GM13977 (cell line): ENCODE measurements around the gene COL5A1.

Experiments
- DNase-seq: peaks from one replicate; pipeline ENCODE4 v3.0.0; 2012; ENCODE audit warnings: low spot score
- in situ Hi-C: fragments of 300-500 bp; cut with MboI; formaldehyde crosslinking; loops from one replicate; pipeline ENCODE4 v1.12.0; 2022; ENCODE audit warnings: low sequenced_read_pairs, low pct_unique_long_range_greater_than_20kb, mixed read lengths, inconsistent platforms; ENCODE audit not compliant: unreplicated experiment
- TF ChIP-seq, protein P1 (sequence below): IDR thresholded peaks from 2 replicates; pipeline ENCODE4 v1.5.1; 2012; ENCODE audit warnings: mild to moderate bottlenecking, control low read depth; ENCODE audit not compliant: insufficient read depth; ENCODE audit errors: extremely low read depth, missing control alignments

COL5A1 gene

DNA sequence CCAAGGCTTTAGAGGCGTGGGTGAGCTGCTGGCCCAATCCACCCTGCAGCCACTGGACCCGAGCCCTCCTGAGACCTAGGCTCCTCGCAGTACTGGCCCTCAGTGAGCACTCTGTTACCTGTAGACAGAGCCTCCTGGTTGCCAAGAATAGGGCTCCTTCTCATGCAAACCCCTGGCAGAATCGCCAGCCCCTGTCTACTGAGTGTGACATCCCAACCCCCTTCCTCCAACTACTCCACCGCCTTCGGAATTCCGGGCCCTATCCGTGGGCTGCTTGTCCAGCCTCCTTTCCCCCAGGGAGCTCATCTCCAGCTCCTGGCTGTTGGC lies 23.8 kb upstream of the COL5A1 start:
- in situ Hi-C loops: no loop called here
- TF ChIP-seq, protein P1, sequence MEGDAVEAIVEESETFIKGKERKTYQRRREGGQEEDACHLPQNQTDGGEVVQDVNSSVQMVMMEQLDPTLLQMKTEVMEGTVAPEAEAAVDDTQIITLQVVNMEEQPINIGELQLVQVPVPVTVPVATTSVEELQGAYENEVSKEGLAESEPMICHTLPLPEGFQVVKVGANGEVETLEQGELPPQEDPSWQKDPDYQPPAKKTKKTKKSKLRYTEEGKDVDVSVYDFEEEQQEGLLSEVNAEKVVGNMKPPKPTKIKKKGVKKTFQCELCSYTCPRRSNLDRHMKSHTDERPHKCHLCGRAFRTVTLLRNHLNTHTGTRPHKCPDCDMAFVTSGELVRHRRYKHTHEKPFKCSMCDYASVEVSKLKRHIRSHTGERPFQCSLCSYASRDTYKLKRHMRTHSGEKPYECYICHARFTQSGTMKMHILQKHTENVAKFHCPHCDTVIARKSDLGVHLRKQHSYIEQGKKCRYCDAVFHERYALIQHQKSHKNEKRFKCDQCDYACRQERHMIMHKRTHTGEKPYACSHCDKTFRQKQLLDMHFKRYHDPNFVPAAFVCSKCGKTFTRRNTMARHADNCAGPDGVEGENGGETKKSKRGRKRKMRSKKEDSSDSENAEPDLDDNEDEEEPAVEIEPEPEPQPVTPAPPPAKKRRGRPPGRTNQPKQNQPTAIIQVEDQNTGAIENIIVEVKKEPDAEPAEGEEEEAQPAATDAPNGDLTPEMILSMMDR: no peak
- no peak for DNase-seq

DNA sequence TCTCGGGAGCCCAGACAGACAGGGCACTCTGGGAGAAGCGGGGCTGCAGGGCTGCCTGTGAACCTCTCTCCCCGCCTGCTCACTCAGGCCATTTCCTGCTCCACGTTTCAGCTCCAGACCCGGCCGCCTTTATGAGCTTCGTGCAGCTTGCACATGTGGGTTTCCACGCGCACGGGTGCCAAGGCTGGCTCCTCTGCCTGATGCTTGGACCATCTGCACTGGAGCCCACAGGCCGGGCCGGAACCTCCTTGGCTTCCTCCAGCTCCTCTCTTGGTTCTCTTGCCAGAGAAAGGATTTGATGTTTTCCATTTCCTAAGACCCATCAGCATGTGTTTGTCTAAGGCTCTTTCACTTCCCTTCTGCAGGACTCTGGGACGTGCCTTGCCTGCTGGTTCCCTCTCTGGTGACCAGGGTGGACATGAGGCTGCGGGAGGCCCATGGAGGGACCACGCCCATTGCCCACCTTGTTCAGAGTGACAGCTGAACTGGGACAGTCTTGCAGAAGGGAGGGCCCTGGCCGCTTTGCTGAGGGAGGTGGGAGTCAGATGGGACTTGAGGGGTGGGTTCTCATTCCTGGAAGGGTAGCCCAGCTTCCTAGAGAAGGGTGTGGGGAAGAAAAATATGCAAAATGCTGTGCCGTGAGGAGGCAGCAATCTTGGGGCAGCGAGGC lies 23.3 kb upstream of the COL5A1 start:
- DNase-seq: no peak
- in situ Hi-C loops: no loop called here
- TF ChIP-seq, protein P1: no peak

DNA sequence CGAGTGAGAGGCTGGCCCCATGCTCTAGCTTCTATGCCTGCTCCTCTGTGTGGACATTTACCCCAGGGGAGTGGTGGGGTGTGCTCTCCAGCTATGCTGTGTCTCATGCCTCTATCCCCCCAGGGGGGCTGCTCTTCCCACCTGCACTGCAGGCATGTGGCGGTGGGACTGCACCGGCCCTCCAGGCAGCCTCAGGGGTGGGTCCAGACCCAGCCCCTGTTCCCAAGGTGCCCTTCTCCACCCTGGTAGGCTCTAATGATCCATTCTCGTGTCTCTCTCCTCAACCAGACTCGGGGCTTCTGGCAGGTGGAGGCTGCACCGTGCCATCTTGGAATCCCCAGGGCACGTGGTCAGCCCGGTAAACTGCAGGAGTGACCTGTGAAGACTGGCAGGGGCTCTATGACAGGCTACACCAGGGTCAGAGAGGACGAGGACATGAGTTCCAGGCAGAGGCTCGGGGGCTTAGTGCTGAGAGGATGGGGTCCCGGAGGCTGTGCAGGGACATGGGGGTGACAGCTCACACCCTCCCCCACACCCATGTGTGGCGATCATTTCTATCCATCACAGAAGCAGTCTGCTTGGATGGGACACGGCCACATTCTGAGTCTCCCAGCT lies 22.7 kb upstream of the COL5A1 start:
- in situ Hi-C loops: no loop called here
- no peak for DNase-seq
- TF ChIP-seq, protein P1: no peak

DNA sequence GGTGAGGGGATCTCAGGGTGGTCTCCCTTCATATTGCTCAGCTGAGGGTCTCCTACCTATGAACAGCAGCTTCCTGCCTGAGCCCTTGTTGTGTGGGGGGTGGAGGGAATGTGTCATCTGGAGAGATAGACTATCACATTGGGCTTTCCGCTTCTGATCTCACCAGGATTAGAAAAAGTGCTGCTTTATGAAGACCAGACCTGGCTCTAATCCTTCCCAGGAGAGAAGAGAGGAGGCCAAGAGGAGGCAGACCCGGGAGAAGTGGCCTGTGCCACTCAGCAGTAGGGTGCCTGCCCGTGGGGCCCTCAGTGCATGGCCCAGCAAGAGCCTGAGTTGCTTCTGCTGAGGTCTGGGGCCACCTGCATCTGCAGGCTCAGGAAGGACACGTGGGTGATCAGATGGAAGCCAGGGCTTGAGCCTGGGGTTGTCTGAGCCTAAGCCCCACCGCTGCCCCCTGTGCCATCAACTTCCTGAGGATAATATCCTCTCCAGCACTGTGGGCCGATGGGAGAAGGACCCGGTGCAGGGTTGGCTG lies 22.1 kb upstream of the COL5A1 start:
- DNase-seq: no peak
- TF ChIP-seq, protein P1: no peak
- in situ Hi-C loops: no loop called here

DNA sequence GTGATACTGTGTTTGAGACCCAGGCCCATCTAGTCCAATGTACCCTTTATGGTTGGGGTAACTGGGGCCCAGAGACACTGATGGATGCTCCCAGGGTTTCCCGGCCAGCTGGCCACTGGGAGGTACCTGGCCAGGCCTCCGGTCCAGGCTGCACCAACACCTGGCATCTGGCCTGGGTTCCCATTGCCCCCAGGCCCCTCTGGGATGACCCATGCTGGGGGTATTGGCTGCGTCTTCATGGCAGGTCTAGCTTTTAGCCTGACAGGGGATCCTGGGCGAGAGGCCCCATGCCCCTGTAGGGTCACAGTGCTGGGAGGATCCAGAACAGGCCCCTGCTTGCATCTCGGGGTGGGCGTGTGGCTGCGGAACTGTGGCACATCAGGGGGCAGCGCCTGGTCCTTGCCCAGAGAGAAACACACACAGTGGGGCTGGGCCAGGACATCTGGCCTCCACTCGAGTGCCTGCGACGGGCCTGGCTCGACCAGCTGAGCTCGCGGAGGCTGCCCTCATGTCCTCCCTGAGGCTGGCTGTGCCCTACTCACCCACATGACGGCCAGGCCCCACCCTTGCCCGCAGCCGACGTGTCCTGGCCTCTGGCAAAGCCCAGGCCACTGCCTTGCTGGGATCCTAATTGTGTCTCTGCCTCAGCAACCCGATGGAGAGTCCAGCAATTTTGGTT lies 21.5 kb upstream of the COL5A1 start:
- in situ Hi-C loops: no loop called here
- TF ChIP-seq, protein P1: no peak
- DNase-seq: no peak

DNA sequence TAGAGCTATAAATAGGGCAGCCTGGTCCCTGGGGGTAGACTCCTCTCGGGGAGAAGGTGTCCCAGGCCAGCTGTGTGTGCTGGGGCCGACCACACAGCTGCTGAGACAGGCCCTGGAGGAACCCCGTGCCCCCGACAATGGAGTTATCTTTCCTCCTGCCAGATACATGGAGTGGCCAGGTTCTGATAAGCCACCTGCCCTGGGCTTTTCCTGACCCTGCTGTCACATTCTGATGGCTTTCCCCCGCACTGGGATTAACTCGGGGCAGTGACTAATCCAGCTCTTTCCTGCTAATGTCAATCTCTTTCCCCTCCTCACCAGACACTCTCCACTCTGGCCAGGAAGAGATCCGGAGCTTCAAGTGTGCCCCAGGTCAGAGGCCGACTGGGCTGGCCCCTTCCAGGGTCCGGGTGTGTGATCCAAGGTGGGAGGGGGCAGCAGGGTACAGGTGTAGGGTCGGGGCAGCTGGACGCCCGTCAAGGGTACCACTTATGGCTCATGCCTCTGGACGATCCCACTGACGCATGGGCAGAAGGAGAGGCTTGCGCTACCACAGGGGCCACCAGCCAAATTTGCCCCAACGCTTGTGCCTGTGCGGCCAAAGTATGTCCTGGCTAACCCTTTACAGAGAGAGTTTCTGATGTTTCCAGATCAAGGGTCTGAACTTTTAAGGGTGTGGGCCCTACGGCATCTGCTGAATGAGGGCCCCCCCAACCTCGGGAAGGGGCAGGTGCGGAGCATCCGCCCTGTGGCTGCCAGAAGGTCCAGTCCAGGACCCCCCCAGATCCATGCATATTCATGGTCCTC lies 20.6 kb upstream of the COL5A1 start:
- TF ChIP-seq, protein P1: no peak
- DNase-seq: no peak
- in situ Hi-C loops: no loop called here
